ENCODE results near the gene POLR3K.

- TF ChIP-seq POLR2A (IDR thresholded peaks at IDR 0.05; ENCODE audit: low read length) = no peak
- no peak for TF ChIP-seq GATA1 (IDR thresholded peaks at IDR 0.05; ENCODE audit: low read depth, low read length)
Measured at GRCh38 chr16:56231-56927, 3.0 kb upstream of the POLR3K start.
